Gastroesophageal sphincter (tissue), 4 donors: ENCODE results near the gene BABAM2. TPM values are rescaled to one million over a fixed set of nuclear protein-coding genes. Genes with fewer than 3 reads are reported as not detected.

Experiments used
- ATAC-seq: fragments of 150-250 bp; one replicate; pipeline ENCODE4 v1.9.1; 2016; ENCODE audit warnings: mild to moderate bottlenecking, moderate library complexity
- H3K27ac ChIP-seq, 4 donors: fragments of 200-600 bp; sonication (generic) in 3 of 4; 1 replicate in 3 of 4; 2 replicates in 1 of 4; pipeline ENCODE4 v1.5.1; 2016 to 2019
- H3K27me3 ChIP-seq: fragments of 200-600 bp; sonication (generic); one replicate; pipeline ENCODE4 v1.5.1; 2019
- H3K36me3 ChIP-seq, 2 donors: fragments of 200-600 bp; sonication (generic); one replicate each; pipeline ENCODE4 v1.5.1; 2019; ENCODE audit warnings: control low read depth in 1 of 2
- H3K4me1 ChIP-seq, 3 donors: fragments of 200-600 bp; sonication (generic); 1 replicate in 2 of 3; 2 replicates in 1 of 3; pipeline ENCODE4 v1.5.1; 2016 to 2019; ENCODE audit warnings: control low read depth in 2 of 3
- H3K4me3 ChIP-seq, 2 donors: fragments of 200-600 bp; sonication (generic); one replicate each; pipeline ENCODE4 v1.5.1; 2019; ENCODE audit warnings: mild to moderate bottlenecking in 1 of 2, moderate library complexity in 1 of 2
- H3K9me3 ChIP-seq, 3 donors: fragments of 200-600 bp; sonication (generic); one replicate each; pipeline ENCODE4 v1.5.1; 2017 to 2019; ENCODE audit warnings: control low read depth in 2 of 3
- CTCF ChIP-seq, 4 experiments: fragments of 200-600 bp in 2 of 4; fragments of 450-650 bp in 2 of 4; sonication (generic) in 1 of 4; IDR thresholded peaks; one replicate each; pipeline ENCODE4 v1.5.1; 2017 to 2019; ENCODE audit warnings: antibody characterized with exemption in 4 of 4, mild to moderate bottlenecking in 2 of 4, moderate library complexity in 2 of 4
- EP300 ChIP-seq: sonication (generic); formaldehyde crosslinking; IDR thresholded peaks from one replicate; pipeline ENCODE4 v1.6.1; 2017; ENCODE audit warnings: antibody characterized with exemption, mild to moderate bottlenecking
- POLR2A ChIP-seq, 2 donors: fragments of 450-650 bp; IDR thresholded peaks; one replicate each; pipeline ENCODE4 v1.6.1; 2017; ENCODE audit warnings: antibody characterized with exemption in 2 of 2, mild to moderate bottlenecking in 2 of 2, moderate library complexity in 1 of 2
- POLR2AphosphoS5 ChIP-seq: sonication (generic); formaldehyde crosslinking; IDR thresholded peaks from one replicate; pipeline ENCODE4 v1.6.1; 2017; ENCODE audit warnings: antibody characterized with exemption
- WGBS, 2 donors: methylation state at CpG; one replicate each; pipeline ENCODE4 v1.1.5; 2018; ENCODE audit warnings: low coverage in 1 of 2; 5-methylcytosine and 5-hydroxymethylcytosine counted together
- total RNA-seq, 4 donors: library from RNA; depleted of rRNA; stranded (reverse); fragments of >200 nt; gene quantifications; one replicate each; pipeline ENCODE4 v1.1.0, GENCODE V29; 2016

Gene BABAM2
- total RNA-seq, 4 donors from 2014 or later, result 28.5 to 43.6 (median 37.4) TPM

- 50 to 86% methylated on average over 1 of the region's 1 CpG for WGBS, 2 donors
- no peaks in the 10 kb centered on the region for H3K36me3 ChIP-seq
- H3K27me3 ChIP-seq, result no peaks in the 10 kb centered on the region
- no peak overlapping the region for H3K27ac ChIP-seq
- peaks cover 0 to 33% (median 12%) of the 10 kb centered on the region in 3 donors for H3K4me1 ChIP-seq
- TF ChIP-seq POLR2A (IDR thresholded peaks at IDR 0.05) (no peak), EP300 (no peak), CTCF (IDR thresholded peaks at IDR 0.05) (no peak), POLR2AphosphoS5 (no peak)
- no peak for ATAC-seq
- H3K4me3 ChIP-seq, result no peak overlapping the region
- H3K9me3 ChIP-seq, result no peaks in the 10 kb centered on the region
Measured at GRCh38 chr2:28049416-28049815, 158.9 kb downstream of the BABAM2 start.

- H3K27ac ChIP-seq, result no peak overlapping the region
- no peak for ATAC-seq
- no peaks in the 10 kb centered on the region for H3K9me3 ChIP-seq
- TF ChIP-seq CTCF (IDR thresholded peaks at IDR 0.05) (no peak), POLR2AphosphoS5 (no peak), EP300 (no peak), POLR2A (IDR thresholded peaks at IDR 0.05) (no peak)
- peaks cover 0 to 33% (median 12%) of the 10 kb centered on the region in 3 donors for H3K4me1 ChIP-seq
- no peaks in the 10 kb centered on the region for H3K36me3 ChIP-seq
- H3K4me3 ChIP-seq, result no peak overlapping the region
- H3K27me3 ChIP-seq, result no peaks in the 10 kb centered on the region
- WGBS, 2 donors, result 65 to 90% methylated on average over 1 to 2 of the region's 2 CpGs
Measured at GRCh38 chr2:28049899-28050298, 159.4 kb downstream of the BABAM2 start.

- TF ChIP-seq CTCF (IDR thresholded peaks at IDR 0.05) (no peak), POLR2AphosphoS5 (no peak)
- 38 to 57% methylated on average over 1 of the region's 1 CpG for WGBS, 2 donors
- no peak overlapping the region for H3K27ac ChIP-seq
- no peaks in the 10 kb centered on the region for H3K36me3 ChIP-seq
- no peak overlapping the region for H3K4me3 ChIP-seq
- H3K9me3 ChIP-seq, result no peaks in the 10 kb centered on the region
- H3K4me1 ChIP-seq, result peaks cover 0 to 25% (median 5%) of the 10 kb centered on the region in 3 donors
- no peaks in the 10 kb centered on the region for H3K27me3 ChIP-seq
- ATAC-seq, result no peak
Measured at GRCh38 chr2:28052691-28053090, 162.2 kb downstream of the BABAM2 start.

GRCh38 chr2:28053597-28053996 lies 163.1 kb downstream of the BABAM2 start:
- H3K27me3 ChIP-seq, result no peaks in the 10 kb centered on the region
- H3K36me3 ChIP-seq, result no peaks in the 10 kb centered on the region
- no peak overlapping the region for H3K4me3 ChIP-seq
- no peak for ATAC-seq
- no peak for TF ChIP-seq POLR2AphosphoS5
- WGBS, 2 donors, result 84% methylated on average over 2 of the region's 2 CpGs; no CpG with 5 or more reads in 1 of the 2 donors
- peaks cover 0 to 16% (median 4%) of the 10 kb centered on the region in 3 donors for H3K4me1 ChIP-seq
- no peaks in the 10 kb centered on the region for H3K9me3 ChIP-seq
- no peak overlapping the region for H3K27ac ChIP-seq

- no peaks in the 10 kb centered on the region for H3K9me3 ChIP-seq
- ATAC-seq, result no peak
- WGBS, 2 donors, result 100% methylated on average over 1 of the region's 1 CpG; no CpG with 5 or more reads in 1 of the 2 donors
Measured at GRCh38 chr2:28054916-28055315, 164.4 kb downstream of the BABAM2 start.

More at GRCh38 chr2:28054916-28055315, 164.4 kb downstream of the BABAM2 start:
- TF ChIP-seq POLR2A (IDR thresholded peaks at IDR 0.05) (no peak), EP300 (no peak), POLR2AphosphoS5 (no peak), CTCF (IDR thresholded peaks at IDR 0.05) (no peak)
- Histone ChIP-seq H3K4me1 (peaks cover 0 to 3% (median 0%) of the 10 kb centered on the region in 3 donors), H3K36me3 (no peaks in the 10 kb centered on the region), H3K4me3 (no peak overlapping the region), H3K27me3 (no peaks in the 10 kb centered on the region), H3K27ac (no peak overlapping the region)
